Measurements from ENCODE around the gene RAB3IL1.

GRCh38 chr11:61879152-61879551 is 38.2 kb downstream of the RAB3IL1 start:
- TF ChIP-seq, protein P1, sequence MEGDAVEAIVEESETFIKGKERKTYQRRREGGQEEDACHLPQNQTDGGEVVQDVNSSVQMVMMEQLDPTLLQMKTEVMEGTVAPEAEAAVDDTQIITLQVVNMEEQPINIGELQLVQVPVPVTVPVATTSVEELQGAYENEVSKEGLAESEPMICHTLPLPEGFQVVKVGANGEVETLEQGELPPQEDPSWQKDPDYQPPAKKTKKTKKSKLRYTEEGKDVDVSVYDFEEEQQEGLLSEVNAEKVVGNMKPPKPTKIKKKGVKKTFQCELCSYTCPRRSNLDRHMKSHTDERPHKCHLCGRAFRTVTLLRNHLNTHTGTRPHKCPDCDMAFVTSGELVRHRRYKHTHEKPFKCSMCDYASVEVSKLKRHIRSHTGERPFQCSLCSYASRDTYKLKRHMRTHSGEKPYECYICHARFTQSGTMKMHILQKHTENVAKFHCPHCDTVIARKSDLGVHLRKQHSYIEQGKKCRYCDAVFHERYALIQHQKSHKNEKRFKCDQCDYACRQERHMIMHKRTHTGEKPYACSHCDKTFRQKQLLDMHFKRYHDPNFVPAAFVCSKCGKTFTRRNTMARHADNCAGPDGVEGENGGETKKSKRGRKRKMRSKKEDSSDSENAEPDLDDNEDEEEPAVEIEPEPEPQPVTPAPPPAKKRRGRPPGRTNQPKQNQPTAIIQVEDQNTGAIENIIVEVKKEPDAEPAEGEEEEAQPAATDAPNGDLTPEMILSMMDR (IDR thresholded peaks at IDR 0.05): no peak
- TF ChIP-seq POLR2A (IDR thresholded peaks at IDR 0.05): no peak
